Keratinocyte (primary cell): ENCODE data around the gene ADH7. TPM values are rescaled to one million over a fixed set of nuclear protein-coding genes. Genes with fewer than 3 reads are reported as not detected.
"Not testable (repeated sequence)": the region's sequence is repeated elsewhere in the genome, so short reads cannot be mapped to it uniquely, and the experiment has no call there.

Source experiments
- DNase-seq: peaks from one replicate; pipeline ENCODE4 v3.0.0-alpha.2; 2011; ENCODE audit warnings: low read depth, missing footprints, low spot score
- FAIRE-seq: peaks from 2 replicates; lab custom pipeline; 2011; peaks lifted over from hg19 to GRCh38; lab: Jason Lieb, UNC
- H2AFZ ChIP-seq: 2 replicates; pipeline ENCODE4 v1.6.0; 2012; ENCODE audit warnings: low read length, control low read depth, inconsistent platforms; ENCODE audit not compliant: control insufficient read depth
- H3K27ac ChIP-seq: 2 replicates; pipeline ENCODE4 v1.5.1; 2011; ENCODE audit warnings: low read length; ENCODE audit not compliant: control insufficient read depth, insufficient read depth
- H3K27me3 ChIP-seq: 3 replicates; pipeline ENCODE4 v1.6.0; 2011; ENCODE audit warnings: low read length; ENCODE audit not compliant: control insufficient read depth, insufficient read depth; ENCODE audit errors: extremely low read depth
- H3K36me3 ChIP-seq, 2 experiments: 2 replicates in 1 of 2; 3 replicates in 1 of 2; pipeline ENCODE4 v1.5.1; 2011; ENCODE audit warnings: low read length in 2 of 2, mild to moderate bottlenecking in 1 of 2; ENCODE audit not compliant: control insufficient read depth in 2 of 2, insufficient read depth in 2 of 2; ENCODE audit errors: extremely low read depth in 1 of 2
- H3K4me1 ChIP-seq: 3 replicates; pipeline ENCODE4 v1.5.1; 2011; ENCODE audit warnings: low read length; ENCODE audit not compliant: control insufficient read depth, insufficient read depth; ENCODE audit errors: extremely low read depth
- H3K4me2 ChIP-seq: 3 replicates; pipeline ENCODE4 v1.6.0; 2011; ENCODE audit warnings: low read depth, low read length; ENCODE audit not compliant: control insufficient read depth, insufficient read depth; ENCODE audit errors: extremely low read depth
- H3K4me3 ChIP-seq, 3 experiments: fragments of 200-600 bp in 1 of 3; sonication (generic) in 1 of 3; 2 replicates in 2 of 3; 3 replicates in 1 of 3; pipeline ENCODE4 v1.5.1; 2011 to 2016; ENCODE audit warnings: low read length in 3 of 3, mild to moderate bottlenecking in 3 of 3, control low read depth in 2 of 3, inconsistent platforms in 1 of 3, low read depth in 1 of 3, mixed read lengths in 1 of 3, mixed run types in 1 of 3, moderate library complexity in 1 of 3; ENCODE audit not compliant: control insufficient read depth in 2 of 3, insufficient read depth in 2 of 3; ENCODE audit errors: extremely low read depth in 1 of 3
- H3K79me2 ChIP-seq: 2 replicates; pipeline ENCODE4 v1.6.0; 2012; ENCODE audit warnings: low read length; ENCODE audit not compliant: control insufficient read depth, insufficient read depth
- H3K9ac ChIP-seq: 3 replicates; pipeline ENCODE4 v1.6.0; 2011; ENCODE audit warnings: low read length; ENCODE audit not compliant: control insufficient read depth, insufficient read depth; ENCODE audit errors: extremely low read depth
- H3K9me1 ChIP-seq: 3 replicates; pipeline ENCODE4 v1.6.0; 2011; ENCODE audit warnings: low read length; ENCODE audit not compliant: control insufficient read depth, insufficient read depth; ENCODE audit errors: extremely low read depth
- H3K9me3 ChIP-seq: 2 replicates; pipeline ENCODE4 v1.5.1; 2012; ENCODE audit warnings: low read depth, low read length; ENCODE audit not compliant: control insufficient read depth
- H4K20me1 ChIP-seq: 3 replicates; pipeline ENCODE4 v1.6.0; 2011; ENCODE audit warnings: low read length; ENCODE audit not compliant: control insufficient read depth, insufficient read depth; ENCODE audit errors: extremely low read depth
- dilution Hi-C: fragments of 300-500 bp; cut with MboI; formaldehyde crosslinking; loops from one replicate; pipeline ENCODE4 v1.7.0; 2020; ENCODE audit warnings: low sequenced_read_pairs; ENCODE audit not compliant: extremely low pct_ligation_motif_present
- polyA plus RNA-seq, 5 experiments: library from polyadenylated mRNA; depleted of rRNA in 3 of 5; stranded (reverse) in 3 of 5; stranded (forward) in 1 of 5; unstranded in 1 of 5; fragments of >200 nt; gene quantifications; 1 replicate in 1 of 5; 2 replicates in 3 of 5; 3 replicates in 1 of 5; pipeline versions ENCODE4 v1.2.1 to v1.2.3, GENCODE V29; 2011 to 2012; ENCODE audit warnings: missing spikeins in 2 of 5, low read depth in 1 of 5, low replicate concordance in 1 of 5
- TF ChIP-seq, protein P1 (sequence below), 3 experiments: IDR thresholded peaks in 1 of 3; conservative IDR thresholded peaks in 1 of 3; optimal IDR thresholded peaks in 1 of 3; 2 replicates in 2 of 3; 3 replicates in 1 of 3; pipeline versions ENCODE3 to v1.5.1; 2011; ENCODE audit warnings: low read length in 3 of 3, mild to moderate bottlenecking in 3 of 3, moderate library complexity in 2 of 3, control low read depth in 1 of 3, inconsistent platforms in 1 of 3; ENCODE audit not compliant: insufficient read depth in 2 of 3; ENCODE audit errors: extremely low read depth in 1 of 3

ADH7 gene
- polyA plus RNA-seq, 1 donor (not counting 4 experiments of a cell fraction or from before 2014, with no cell fraction given) = 0.56 TPM

DNA sequence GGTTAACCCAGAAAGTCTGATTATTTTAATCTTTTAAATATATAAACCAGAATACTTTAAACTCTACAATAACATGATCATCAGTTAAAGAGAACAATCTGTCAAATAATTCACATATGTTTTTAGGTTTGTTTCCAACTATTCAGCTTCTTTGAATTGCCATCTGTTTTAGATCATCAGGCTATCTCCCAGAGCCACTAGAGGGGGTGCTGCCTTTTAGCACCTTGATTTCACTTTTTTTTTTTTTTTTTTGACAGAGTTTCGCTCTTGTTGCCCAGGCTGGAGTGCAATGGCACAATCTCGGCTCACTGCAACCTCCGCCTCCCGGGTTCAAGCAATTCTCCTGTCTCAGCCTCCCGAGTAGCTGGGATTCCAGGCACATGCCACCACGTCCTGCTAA lies 57.8 kb downstream of the ADH7 start:
- H3K4me1 ChIP-seq, H3K27me3 ChIP-seq, dilution Hi-C loops, H3K4me3 ChIP-seq, DNase-seq, H4K20me1 ChIP-seq, H3K9ac ChIP-seq, H3K4me2 ChIP-seq, H3K27ac ChIP-seq, FAIRE-seq, H2AFZ ChIP-seq, H3K36me3 ChIP-seq, H3K9me1 ChIP-seq, H3K79me2 ChIP-seq, H3K9me3 ChIP-seq: not testable (repeated sequence)
- TF ChIP-seq, protein P1, sequence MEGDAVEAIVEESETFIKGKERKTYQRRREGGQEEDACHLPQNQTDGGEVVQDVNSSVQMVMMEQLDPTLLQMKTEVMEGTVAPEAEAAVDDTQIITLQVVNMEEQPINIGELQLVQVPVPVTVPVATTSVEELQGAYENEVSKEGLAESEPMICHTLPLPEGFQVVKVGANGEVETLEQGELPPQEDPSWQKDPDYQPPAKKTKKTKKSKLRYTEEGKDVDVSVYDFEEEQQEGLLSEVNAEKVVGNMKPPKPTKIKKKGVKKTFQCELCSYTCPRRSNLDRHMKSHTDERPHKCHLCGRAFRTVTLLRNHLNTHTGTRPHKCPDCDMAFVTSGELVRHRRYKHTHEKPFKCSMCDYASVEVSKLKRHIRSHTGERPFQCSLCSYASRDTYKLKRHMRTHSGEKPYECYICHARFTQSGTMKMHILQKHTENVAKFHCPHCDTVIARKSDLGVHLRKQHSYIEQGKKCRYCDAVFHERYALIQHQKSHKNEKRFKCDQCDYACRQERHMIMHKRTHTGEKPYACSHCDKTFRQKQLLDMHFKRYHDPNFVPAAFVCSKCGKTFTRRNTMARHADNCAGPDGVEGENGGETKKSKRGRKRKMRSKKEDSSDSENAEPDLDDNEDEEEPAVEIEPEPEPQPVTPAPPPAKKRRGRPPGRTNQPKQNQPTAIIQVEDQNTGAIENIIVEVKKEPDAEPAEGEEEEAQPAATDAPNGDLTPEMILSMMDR (optimal IDR thresholded peaks at IDR 0.05 in 1 of 3, IDR thresholded peaks at IDR 0.05 in 1 of 3, conservative IDR thresholded peaks at IDR 0.05 in 1 of 3; ENCODE audit: extremely low read depth in 1 of 3, insufficient read depth in 2 of 3, low read length in 3 of 3) = peak in 2 of 3 experiments; percentile 40 to 56

DNA sequence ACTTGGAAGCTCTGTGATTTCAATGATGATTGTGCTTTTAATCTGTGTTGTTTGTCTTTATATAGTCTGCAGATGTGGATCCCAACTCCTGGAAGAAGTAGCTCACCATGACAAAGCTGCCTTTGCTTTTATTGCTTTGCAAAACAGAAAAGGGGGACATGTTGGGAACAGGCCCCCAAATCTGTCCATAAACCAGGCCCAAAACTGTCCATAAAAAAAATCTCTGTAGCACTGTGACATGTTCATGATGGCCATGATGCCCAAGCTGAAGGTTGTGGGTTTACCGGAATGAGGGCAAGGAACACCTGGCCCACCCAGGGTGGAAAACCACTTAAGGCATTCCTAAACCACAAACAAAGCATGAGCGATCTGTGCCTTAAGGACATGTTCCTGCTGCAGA lies 62.7 kb downstream of the ADH7 start:
- H3K4me2 ChIP-seq, H3K4me1 ChIP-seq, H3K4me3 ChIP-seq, H3K9me3 ChIP-seq, H3K27me3 ChIP-seq, DNase-seq, H3K36me3 ChIP-seq, FAIRE-seq, H3K9ac ChIP-seq, H4K20me1 ChIP-seq, H3K9me1 ChIP-seq, H3K79me2 ChIP-seq, dilution Hi-C loops, H2AFZ ChIP-seq, H3K27ac ChIP-seq: not testable (repeated sequence)

DNA sequence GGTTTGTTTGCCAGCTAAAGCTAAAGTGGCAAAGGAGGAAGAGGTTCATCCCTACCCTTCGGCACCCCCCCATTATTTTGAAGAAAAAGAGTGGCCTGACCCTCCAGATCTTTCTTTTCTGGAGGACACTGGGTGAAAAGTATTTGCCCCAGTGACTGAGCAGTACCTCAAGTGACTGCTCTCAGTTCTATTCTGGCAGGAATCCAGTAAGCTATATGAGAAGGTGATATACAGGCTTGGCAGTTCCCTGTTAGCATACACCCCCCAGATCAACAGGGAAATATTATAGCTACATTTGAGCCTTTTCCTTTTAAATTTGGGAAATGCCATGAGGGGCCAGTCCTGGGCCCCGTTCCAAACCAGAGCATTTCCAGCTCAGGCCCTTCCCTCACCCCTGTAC lies 67.3 kb downstream of the ADH7 start:
- DNase-seq, H3K27me3 ChIP-seq, H4K20me1 ChIP-seq, FAIRE-seq, dilution Hi-C loops, H3K9me3 ChIP-seq, H3K9ac ChIP-seq, H3K79me2 ChIP-seq, H3K9me1 ChIP-seq, H3K36me3 ChIP-seq, H3K4me3 ChIP-seq, H3K4me1 ChIP-seq, H3K27ac ChIP-seq, H2AFZ ChIP-seq, H3K4me2 ChIP-seq: not testable (repeated sequence)
